ENCODE data around the gene RGS5.

DNA sequence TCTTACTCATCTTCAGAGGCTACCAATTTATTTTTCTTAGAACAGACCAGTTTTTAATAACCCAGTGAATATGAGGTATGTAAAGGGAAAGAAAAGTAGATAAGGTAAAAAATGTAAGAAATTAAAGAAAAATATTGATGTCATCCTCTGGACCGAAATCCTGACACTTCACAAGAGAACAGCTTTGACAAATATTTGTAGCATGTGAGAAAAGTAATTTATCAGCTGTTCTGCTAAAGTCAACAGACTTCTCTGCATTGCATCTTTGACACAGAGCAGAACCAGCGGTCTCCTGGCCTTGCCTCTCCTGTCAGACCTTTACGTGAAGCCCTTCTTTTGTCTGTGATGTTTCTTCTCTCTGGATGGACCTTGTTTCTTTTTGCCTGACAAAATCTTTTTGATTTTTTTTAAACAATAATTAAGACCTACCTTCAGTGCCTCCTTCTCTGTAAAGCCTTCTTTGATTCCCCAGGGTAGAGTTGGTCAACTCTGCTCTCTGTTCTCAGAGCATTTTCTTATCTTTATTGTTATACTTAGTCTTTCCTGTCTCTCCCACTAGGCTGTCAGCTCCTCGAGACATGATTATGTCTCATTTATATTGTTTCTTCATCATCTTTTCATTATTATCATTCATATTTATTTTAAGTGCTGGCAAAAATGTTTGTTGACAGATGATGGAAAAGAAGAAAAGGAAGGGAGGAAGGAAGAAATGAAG lies 98.2 kb downstream of the RGS5 start:
- no peak for TF ChIP-seq GATA2 (IDR thresholded peaks at IDR 0.05; ENCODE audit: low read depth, low read length)
- no peak for TF ChIP-seq GATA3 (IDR thresholded peaks at IDR 0.05; ENCODE audit: low read depth, low read length)

All from SH-SY5Y (cell line).